OCI-LY3 (cell line): ENCODE results near the gene KPNA2.

Experiments used
- H2AFZ ChIP-seq: fragments of 200-600, 300-600 bp; shearing (Covaris generic); 2 replicates; pipeline ENCODE4 v1.6.0; 2014; ENCODE audit warnings: antibody characterized with exemption, low read depth, low read length
- H3K27ac ChIP-seq: fragments of 200-600, 300-600 bp; sonication (generic); 2 replicates; pipeline ENCODE4 v1.5.1; 2014; ENCODE audit warnings: mild to moderate bottlenecking, low read length, moderate library complexity, mixed read lengths
- H3K27me3 ChIP-seq: fragments of 200-600, 300-600 bp; sonication (generic); 2 replicates; pipeline ENCODE4 v1.6.1; 2014; ENCODE audit warnings: low read depth, low read length, mixed read lengths
- H3K36me3 ChIP-seq: fragments of 200-600, 300-600 bp; sonication (generic); replicated peaks from 2 replicates; pipeline ENCODE3; 2014; ENCODE audit warnings: low read depth, low read length, mixed read lengths
- H3K4me1 ChIP-seq: fragments of 300-600, 200-600 bp; sonication (generic); 2 replicates; pipeline ENCODE4 v1.6.1; 2014; ENCODE audit warnings: low read length, mixed read lengths
- H3K4me2 ChIP-seq: fragments of 200-600, 300-600 bp; sonication (generic); 2 replicates; pipeline ENCODE4 v1.6.1; 2014; ENCODE audit warnings: low read length, mixed read lengths
- H3K4me3 ChIP-seq: fragments of 300-600, 200-600 bp; sonication (generic); 2 replicates; pipeline ENCODE4 v1.5.1; 2014; ENCODE audit warnings: antibody characterized with exemption, mild to moderate bottlenecking, low read length, moderate library complexity
- H3K79me2 ChIP-seq: fragments of 300-600, 200-600 bp; shearing (Covaris generic); 2 replicates; pipeline ENCODE4 v1.6.1; 2014; ENCODE audit warnings: mild to moderate bottlenecking, low read length, mixed read lengths
- H3K9ac ChIP-seq: fragments of 300-600, 200-600 bp; shearing (Covaris generic); 2 replicates; pipeline ENCODE4 v1.6.0; 2014; ENCODE audit warnings: mild to moderate bottlenecking, low read length, moderate library complexity
- H3K9me3 ChIP-seq: fragments of 200-600, 300-600 bp; shearing (Covaris generic); 2 replicates; pipeline ENCODE4 v1.6.1; 2014; ENCODE audit warnings: low read length, mixed read lengths; ENCODE audit not compliant: insufficient read depth
- H4K20me1 ChIP-seq: fragments of 200-600, 300-600 bp; sonication (generic); 2 replicates; pipeline ENCODE4 v1.6.1; 2016; ENCODE audit warnings: low read length, mixed read lengths; ENCODE audit not compliant: insufficient read depth
- CTCF ChIP-seq: fragments of 200-600, 300-600 bp; sonication (generic); IDR thresholded peaks from 2 replicates; pipeline ENCODE4 v1.5.1; 2014; ENCODE audit warnings: antibody characterized with exemption, low read length, low read depth
- EZH2phosphoT487 ChIP-seq: fragments of 200-600 bp; shearing (Covaris generic); IDR thresholded peaks from 2 replicates; pipeline ENCODE4 v1.6.1; 2018; ENCODE audit warnings: antibody characterized with exemption, mixed run types, low read depth

Gene KPNA2

GRCh38 chr17:68094481-68095078 lies 59.0 kb downstream of the KPNA2 start:
- Histone ChIP-seq H3K4me1 (no peaks in the 10 kb centered on the region), H2AFZ (no peak overlapping the region), H3K36me3 (no peaks in the 10 kb centered on the region), H3K27me3 (no peaks in the 10 kb centered on the region), H4K20me1 (no peaks in the 10 kb centered on the region), H3K79me2 (no peaks in the 10 kb centered on the region), H3K4me3 (no peak overlapping the region), H3K9me3 (no peaks in the 10 kb centered on the region), H3K9ac (no peak overlapping the region), H3K4me2 (no peak overlapping the region), H3K27ac (no peak overlapping the region)
- no peak for TF ChIP-seq EZH2phosphoT487
- TF ChIP-seq CTCF = no peak

GRCh38 chr17:68095205-68095811 lies 59.8 kb downstream of the KPNA2 start:
- no peak overlapping the region for H3K27ac ChIP-seq
- no peak overlapping the region for H2AFZ ChIP-seq
- no peaks in the 10 kb centered on the region for H3K27me3 ChIP-seq
- H3K9ac ChIP-seq = no peak overlapping the region
- no peaks in the 10 kb centered on the region for H3K4me1 ChIP-seq
- H3K36me3 ChIP-seq = no peaks in the 10 kb centered on the region
- no peak overlapping the region for H3K4me3 ChIP-seq
- no peaks in the 10 kb centered on the region for H4K20me1 ChIP-seq
- no peak for TF ChIP-seq CTCF
- TF ChIP-seq EZH2phosphoT487 = no peak
- H3K79me2 ChIP-seq = no peaks in the 10 kb centered on the region
- H3K9me3 ChIP-seq = no peaks in the 10 kb centered on the region
- H3K4me2 ChIP-seq = no peak overlapping the region

GRCh38 chr17:68096111-68096510 lies 60.6 kb downstream of the KPNA2 start:
- TF ChIP-seq CTCF = no peak
- TF ChIP-seq EZH2phosphoT487 = no peak
- no peaks in the 10 kb centered on the region for H3K27me3 ChIP-seq
- H3K4me2 ChIP-seq = no peak overlapping the region
- no peak overlapping the region for H3K9ac ChIP-seq
- H3K27ac ChIP-seq = no peak overlapping the region
- no peaks in the 10 kb centered on the region for H3K79me2 ChIP-seq
- no peaks in the 10 kb centered on the region for H4K20me1 ChIP-seq
- H3K36me3 ChIP-seq = no peaks in the 10 kb centered on the region
- H3K4me1 ChIP-seq = peaks cover 3% of the 10 kb centered on the region
- no peaks in the 10 kb centered on the region for H3K9me3 ChIP-seq
- no peak overlapping the region for H2AFZ ChIP-seq
- no peak overlapping the region for H3K4me3 ChIP-seq
